GM19452 (cell line): ENCODE results near the gene HNRNPA3.

Experiments used
- ATAC-seq: cut with Tn5 transposase; IDR thresholded peaks from one replicate; pipeline ENCODE4 v1.9.1; 2021; ENCODE audit not compliant: unreplicated experiment

HNRNPA3 gene

GRCh38 chr2:177271981-177272666 lies 59.5 kb downstream of the HNRNPA3 start:
- ATAC-seq: peak; percentile 57

- ATAC-seq: no peak
Measured at GRCh38 chr2:177272765-177273164, 60.2 kb downstream of the HNRNPA3 start.

- no peak for ATAC-seq
Measured at GRCh38 chr2:177273408-177273807, 60.8 kb downstream of the HNRNPA3 start.
